GM20000 (cell line): Measurements from ENCODE around the gene EMID1.

Experiments
- DNase-seq: peaks from one replicate; pipeline ENCODE4 v3.0.0; 2012; ENCODE audit warnings: low spot score
- CTCF ChIP-seq: IDR thresholded peaks from 2 replicates; pipeline ENCODE4 v1.5.1; 2012; ENCODE audit warnings: mild to moderate bottlenecking, control low read depth; ENCODE audit errors: extremely low read depth, missing control alignments

The EMID1 gene

GRCh38 chr22:29268511-29269229 is 63.0 kb downstream of the EMID1 start:
- no peak for TF ChIP-seq CTCF
- DNase-seq = peak; percentile 55

DNA sequence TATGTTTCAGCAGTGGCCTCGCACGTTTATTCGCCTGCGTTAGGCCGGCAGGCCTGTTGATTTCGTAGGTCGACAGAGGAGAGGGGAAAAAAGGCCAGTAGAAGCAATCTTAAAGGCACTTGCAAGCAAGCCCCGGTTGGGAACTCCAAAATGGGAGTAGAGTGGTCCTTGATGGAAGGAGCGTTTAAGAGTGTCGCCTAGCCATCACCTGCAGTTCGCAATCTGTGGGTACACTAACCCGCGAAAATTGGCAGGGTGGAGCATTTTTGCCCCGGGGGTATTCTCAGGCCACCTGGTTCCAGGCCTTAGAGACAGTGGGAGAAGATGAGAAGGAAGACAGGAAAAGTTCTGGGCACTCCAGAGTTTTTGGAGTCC is 63.5 kb downstream of the EMID1 start:
- TF ChIP-seq CTCF = no peak
- DNase-seq = no peak

DNA sequence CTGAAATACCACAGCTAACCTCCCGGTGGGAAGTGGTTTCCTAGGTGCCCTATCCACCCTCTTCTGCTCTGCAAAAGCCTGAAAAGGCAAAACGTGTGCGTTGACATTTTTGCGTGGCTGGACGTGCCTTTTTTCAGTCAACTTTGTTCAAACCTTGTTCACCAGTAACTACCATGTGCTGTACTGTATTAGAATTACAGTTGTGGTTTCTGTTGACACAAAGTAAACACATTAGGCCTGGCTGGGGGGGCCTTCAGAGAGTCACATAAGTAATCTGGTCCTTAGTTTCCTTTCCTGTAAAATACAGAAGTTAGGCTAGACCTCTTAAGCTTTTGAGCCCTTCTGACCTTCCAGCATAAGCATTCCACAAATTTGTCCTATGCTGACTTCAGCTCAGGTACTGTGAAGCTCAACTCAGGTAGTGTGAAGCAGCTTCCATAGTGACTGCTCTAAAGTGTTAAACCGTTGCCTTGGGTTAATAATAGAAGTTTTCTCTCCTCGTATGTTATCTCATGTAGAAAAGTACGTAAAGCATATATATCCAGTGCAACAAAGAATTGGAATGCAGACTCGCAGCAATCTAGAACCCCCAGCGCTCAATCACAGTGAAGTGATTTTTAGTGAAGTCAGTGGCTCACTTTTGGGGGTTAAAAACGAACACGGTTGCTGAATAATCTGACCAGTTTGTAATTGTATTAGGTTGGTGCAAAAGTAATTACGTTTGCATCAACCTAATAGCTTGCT is 64.2 kb downstream of the EMID1 start:
- no peak for TF ChIP-seq CTCF
- DNase-seq = no peak

GRCh38 chr22:29270475-29271271 is 65.0 kb downstream of the EMID1 start:
- no peak for DNase-seq
- TF ChIP-seq CTCF = no peak

GRCh38 chr22:29272624-29273023 is 66.9 kb downstream of the EMID1 start:
- TF ChIP-seq CTCF = no peak
- no peak for DNase-seq

GRCh38 chr22:29275167-29275566 is 69.5 kb downstream of the EMID1 start:
- no peak for DNase-seq
- TF ChIP-seq CTCF = no peak
